Activated T-helper 1 cell treated with anti-CD3 and anti-CD28 coated beads, Interleukin-12 subunit alpha, Interleukin-12 subunit beta, Interleukin-2, Interleukin-4 antibody, amounts not matched to agents 30 ng/mL and 10 ng/mL and 1 ng/mL, durations not matched to agents 14 hours and 24 hours and 36 hours (primary cell): ENCODE results near the gene GJC2. TPM values are rescaled to one million over a fixed set of nuclear protein-coding genes. Genes with fewer than 3 reads are reported as not detected.
"Not testable (repeated sequence)": the region's sequence is repeated elsewhere in the genome, so short reads cannot be mapped to it uniquely, and the experiment has no call there.

Experiments
- DNase-seq: peaks from one replicate; pipeline ENCODE4 v3.0.0; 2021; ENCODE audit warnings: low spot score
- H3K27ac Mint-ChIP-seq: one replicate; pipeline ENCODE4 v1.8.0; 2021; ENCODE audit warnings: mild to moderate bottlenecking, mixed read lengths
- H3K27me3 Mint-ChIP-seq: one replicate; pipeline ENCODE4 v1.8.0; 2022; ENCODE audit warnings: mild to moderate bottlenecking, moderate library complexity, mixed read lengths; ENCODE audit not compliant: insufficient read depth
- H3K36me3 Mint-ChIP-seq: one replicate; pipeline ENCODE4 v1.8.0; 2021; ENCODE audit warnings: low read depth, mixed read lengths
- H3K4me1 Mint-ChIP-seq: one replicate; pipeline ENCODE4 v1.8.0; 2021; ENCODE audit warnings: low read depth, mixed read lengths
- H3K4me3 Mint-ChIP-seq: one replicate; pipeline ENCODE4 v1.8.0; 2021; ENCODE audit warnings: mild to moderate bottlenecking, moderate library complexity, mixed read lengths
- H3K9me3 Mint-ChIP-seq: one replicate; pipeline ENCODE4 v1.8.0; 2021; ENCODE audit warnings: mixed read lengths
- intact Hi-C: fragments of 100-400 bp; cut with micrococcal nuclease; formaldehyde crosslinking; loops from one replicate; pipeline ENCODE4 v1.15.1; 2024
- total RNA-seq: library from RNA; stranded (reverse); gene quantifications from 2 replicates; pipeline ENCODE4 v1.2.3, GENCODE V29; 2022

The GJC2 gene
- total RNA-seq, 1 donor from 2014 or later, result 0.93 TPM

DNA sequence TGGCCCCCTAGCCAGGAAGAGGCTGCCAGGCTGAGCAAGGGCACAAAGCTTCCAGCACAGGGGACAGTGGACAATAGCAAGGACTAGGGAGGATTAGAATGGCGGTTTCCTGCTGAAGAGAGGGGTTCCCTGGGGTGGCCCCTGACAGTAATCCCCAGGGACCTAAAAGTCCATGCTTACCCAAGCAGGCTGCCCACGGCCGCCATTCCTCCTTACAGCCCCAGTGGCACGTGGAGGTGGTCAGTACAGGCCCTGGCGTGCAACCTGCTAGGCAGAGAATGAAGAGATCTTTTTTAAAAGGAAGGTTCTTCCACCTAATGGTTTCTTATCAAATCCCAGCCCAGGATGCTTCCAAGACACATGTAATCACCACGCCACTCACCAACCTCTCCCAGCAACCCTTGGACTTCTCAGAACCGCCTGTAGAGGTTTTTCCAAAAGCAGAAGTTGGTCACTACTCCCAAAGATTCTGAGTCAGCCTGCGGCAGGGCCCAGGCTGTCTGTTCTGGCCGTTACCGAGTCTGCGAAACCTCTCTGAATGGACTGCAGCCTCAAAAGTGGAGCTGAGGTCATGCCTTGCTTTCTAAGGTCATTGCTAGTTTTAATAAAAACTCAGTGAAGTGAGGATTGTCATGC is 41.6 kb upstream of the GJC2 start:
- Mint-ChIP-seq H3K27me3 (peaks cover 3% of the 10 kb centered on the region), H3K9me3 (no peaks in the 10 kb centered on the region), H3K4me3 (peak overlapping the region; percentile 87), H3K4me1 (peaks cover 33% of the 10 kb centered on the region), H3K27ac (peak overlapping the region; percentile 89), H3K36me3 (peaks cover 7% of the 10 kb centered on the region)
- no peak for DNase-seq
- intact Hi-C loops, result loop anchor here (2.0 to 5.0 kb wide), 4 partner anchors 49 to 349 kb away; a partner anchor contains a TSS

DNA sequence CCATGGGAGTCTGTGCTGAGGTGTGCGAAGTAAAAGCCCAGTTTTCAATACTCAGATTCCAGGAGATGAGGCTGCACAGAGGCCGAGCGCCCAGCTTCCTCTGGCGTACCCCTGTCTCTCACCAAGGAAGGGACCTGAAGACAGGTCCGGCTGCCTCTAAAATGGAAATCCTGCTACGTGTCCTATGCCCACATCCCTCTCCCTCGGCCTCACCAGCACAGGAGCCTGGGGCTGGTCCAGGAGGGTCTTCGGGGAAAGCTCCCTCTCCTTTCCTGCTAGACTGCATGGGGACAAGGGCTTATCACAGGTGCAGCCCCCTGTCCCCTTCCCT is 41.0 kb upstream of the GJC2 start:
- Mint-ChIP-seq H3K27me3 (peaks cover 3% of the 10 kb centered on the region), H3K4me3 (peak overlapping the region; percentile 87), H3K9me3 (no peaks in the 10 kb centered on the region), H3K36me3 (peaks cover 7% of the 10 kb centered on the region), H3K27ac (peak overlapping the region; percentile 89), H3K4me1 (peaks cover 33% of the 10 kb centered on the region)
- DNase-seq, result no peak
- intact Hi-C loops, result loop anchor here (1.0 to 5.0 kb wide), 12 partner anchors 23 to 566 kb away; partner anchors contain the start of gene ARF1

DNA sequence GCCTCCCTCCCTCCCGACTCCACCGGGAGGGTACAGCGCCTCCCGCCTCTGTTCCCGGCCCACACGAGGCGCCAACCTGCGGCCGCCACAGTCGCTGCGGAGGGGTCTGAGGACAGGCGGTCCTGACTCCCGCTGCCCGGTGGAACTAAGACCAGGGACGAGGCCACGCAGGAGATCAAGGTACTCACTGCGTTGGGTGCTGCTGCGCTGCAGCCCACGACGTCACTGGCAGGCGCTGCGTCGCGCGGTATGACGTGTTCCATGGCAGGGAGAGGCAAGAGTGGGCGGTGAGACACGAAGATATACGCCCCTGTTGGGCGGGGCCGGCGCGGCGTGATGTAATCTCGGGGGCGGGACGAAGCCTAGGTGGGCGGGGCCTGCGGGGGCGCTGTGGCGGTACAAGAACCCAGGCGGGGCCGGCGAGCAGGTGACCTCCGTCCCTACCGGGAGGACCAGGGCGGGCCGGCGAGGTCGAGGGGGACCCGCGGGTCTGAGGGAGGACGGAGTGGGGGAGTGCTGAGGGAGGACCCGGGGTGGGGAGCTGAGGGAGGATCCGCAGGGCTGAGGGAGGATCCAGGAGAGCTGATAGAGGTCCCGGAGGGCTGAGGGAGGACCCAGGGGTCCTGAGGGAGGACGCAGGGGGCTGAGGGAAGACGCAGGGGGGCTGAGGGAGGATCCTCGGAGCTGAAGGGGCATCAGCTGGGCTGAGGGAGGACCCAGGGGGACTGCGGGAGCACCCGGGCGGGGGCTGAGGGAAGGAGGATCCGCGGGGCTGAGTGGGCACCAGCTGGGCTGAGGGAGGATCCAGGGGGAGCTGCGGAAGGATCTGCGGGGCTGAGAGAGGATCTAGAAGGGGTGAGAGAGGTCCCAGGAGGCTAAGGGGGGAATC is 40.4 kb upstream of the GJC2 start, which contains the start of gene MRPL55:
Gene MRPL55 (minus strand): TSS at position 227 of the 889 bp plus-strand sequence. CDS start 1,039 bp downstream, outside the sequence.
- peak; percentile 99 for DNase-seq
- H3K27ac Mint-ChIP-seq, result peak within 1 kb of the TSS; percentile 89

DNA sequence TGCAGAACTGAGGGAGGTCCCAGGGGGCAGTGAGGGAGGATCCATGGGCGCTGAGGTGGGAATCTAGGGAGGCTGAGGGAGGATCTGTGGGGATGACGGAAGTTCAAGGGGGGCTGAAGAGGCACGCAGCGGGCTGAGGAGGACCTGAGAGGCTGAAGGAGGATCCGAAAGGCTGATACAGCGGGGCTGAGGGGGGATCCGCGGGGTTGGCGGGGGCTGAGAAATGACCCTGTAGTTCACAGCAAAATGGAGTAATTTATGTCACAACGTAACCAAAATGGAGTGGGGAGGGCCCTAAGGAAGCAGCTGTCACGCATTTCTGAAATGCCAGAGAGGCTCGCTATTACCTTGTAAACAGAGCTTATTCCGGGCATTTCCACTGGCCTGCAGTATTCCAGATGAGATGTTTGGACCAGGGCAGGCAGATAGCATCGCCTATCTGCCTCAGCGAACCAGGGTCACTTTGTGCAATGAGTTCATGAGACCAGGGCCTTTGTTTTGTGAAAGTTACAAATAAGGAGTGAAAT is 39.7 kb upstream of the GJC2 start:
- peaks cover 3% of the 10 kb centered on the region for H3K27me3 Mint-ChIP-seq
- no peaks in the 10 kb centered on the region for H3K9me3 Mint-ChIP-seq
- intact Hi-C loops, result loop anchor here (1.0 to 5.0 kb wide), 12 partner anchors 21 to 568 kb away; partner anchors contain the start of gene ARF1
- peaks cover 24% of the 10 kb centered on the region for H3K4me1 Mint-ChIP-seq
- peak overlapping the region; percentile 87 for H3K4me3 Mint-ChIP-seq
- peaks cover 7% of the 10 kb centered on the region for H3K36me3 Mint-ChIP-seq
- peak overlapping the region; percentile 89 for H3K27ac Mint-ChIP-seq
- no peak for DNase-seq

More for the DNA sequence above, 40.4 kb upstream of the GJC2 start, which contains the start of gene MRPL55:
- intact Hi-C loops, result loop anchor here (1.0 to 5.0 kb wide), 12 partner anchors 22 to 567 kb away; partner anchors contain the start of gene ARF1
- Mint-ChIP-seq H3K36me3 (peaks cover 7% of the 10 kb centered on the region), H3K4me1 (peaks cover 28% of the 10 kb centered on the region), H3K4me3 (peak within 1 kb of the TSS; percentile 87), H3K9me3 (no peaks in the 10 kb centered on the region), H3K27me3 (peaks cover 3% of the 10 kb centered on the region)

DNA sequence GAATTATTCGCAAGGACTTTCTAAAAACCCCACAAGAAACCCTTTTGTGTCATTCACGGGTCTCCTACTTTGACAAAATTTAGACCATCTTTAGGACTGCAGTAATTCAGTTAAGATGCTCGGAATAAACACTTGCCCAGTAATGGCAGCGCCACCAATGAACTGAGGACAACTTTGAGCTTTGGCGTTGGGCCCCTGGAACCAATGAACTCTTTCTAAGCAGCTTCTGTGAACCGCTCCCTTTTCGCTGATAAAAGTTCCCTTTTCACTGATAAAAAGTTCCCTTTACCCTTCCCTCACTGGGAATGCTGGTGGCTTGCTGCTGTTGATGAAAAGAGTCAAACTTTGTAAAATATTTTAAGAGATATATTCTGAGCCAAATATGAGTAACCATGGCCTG is 39.2 kb upstream of the GJC2 start:
- peaks cover 24% of the 10 kb centered on the region for H3K4me1 Mint-ChIP-seq
- H3K27ac Mint-ChIP-seq, result no peak overlapping the region
- peaks cover 7% of the 10 kb centered on the region for H3K36me3 Mint-ChIP-seq
- peaks cover 3% of the 10 kb centered on the region for H3K27me3 Mint-ChIP-seq
- peak overlapping the region; percentile 1 for H3K4me3 Mint-ChIP-seq
- H3K9me3 Mint-ChIP-seq, result no peaks in the 10 kb centered on the region
- no peak for DNase-seq
- intact Hi-C loops, result no loop called here

DNA sequence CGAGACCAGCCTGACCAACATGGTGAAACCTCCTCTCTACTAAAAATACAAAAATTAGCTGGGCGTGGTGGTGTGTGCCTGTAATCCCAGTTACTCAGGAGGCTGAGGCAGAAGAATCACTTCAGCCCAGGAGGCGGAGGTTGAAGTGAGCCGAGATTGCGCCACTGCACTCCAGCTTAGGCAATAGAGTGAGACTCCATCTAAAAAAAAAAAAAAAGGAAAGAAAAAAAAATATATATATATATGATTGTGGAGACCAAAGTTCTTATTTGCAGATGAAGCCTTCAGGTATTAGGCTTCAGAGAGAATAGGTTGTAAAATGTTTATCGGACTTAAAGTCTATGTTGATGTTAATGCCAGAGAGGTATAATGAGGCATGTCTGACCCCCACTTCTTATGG is 38.4 kb upstream of the GJC2 start:
- not testable (repeated sequence) for H3K4me3 Mint-ChIP-seq

DNA sequence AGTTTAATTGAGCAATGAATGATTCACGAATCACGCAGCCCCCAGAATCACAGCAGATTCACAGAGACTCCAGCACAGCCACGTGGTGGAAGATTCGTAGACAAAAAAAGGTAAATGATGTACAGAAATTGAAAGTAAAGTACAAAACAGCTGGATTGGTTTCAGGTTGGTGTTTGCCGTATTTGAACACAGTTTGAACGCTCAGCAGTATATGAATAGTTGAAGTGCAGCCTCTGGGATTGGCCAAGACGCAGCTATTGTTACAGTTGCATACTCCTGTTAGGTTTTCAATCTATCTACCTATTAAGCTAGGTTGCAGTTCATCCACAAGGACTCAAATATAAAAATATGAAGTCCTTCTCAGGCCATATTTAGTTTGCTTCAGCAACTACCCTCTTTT is 37.6 kb upstream of the GJC2 start:
- H3K27ac Mint-ChIP-seq, result no peak overlapping the region
- H3K27me3 Mint-ChIP-seq, result peaks cover 3% of the 10 kb centered on the region
- no peak for DNase-seq
- H3K4me3 Mint-ChIP-seq, result no peak overlapping the region
- no peaks in the 10 kb centered on the region for H3K36me3 Mint-ChIP-seq
- peaks cover 3% of the 10 kb centered on the region for H3K9me3 Mint-ChIP-seq
- intact Hi-C loops, result no loop called here
- peaks cover 24% of the 10 kb centered on the region for H3K4me1 Mint-ChIP-seq

More for the DNA sequence above, 38.4 kb upstream of the GJC2 start:
- DNase-seq, intact Hi-C loops, H3K9me3 Mint-ChIP-seq, H3K27me3 Mint-ChIP-seq, H3K36me3 Mint-ChIP-seq, H3K27ac Mint-ChIP-seq: not testable (repeated sequence)
- H3K4me1 Mint-ChIP-seq, result peaks cover 24% of the 10 kb centered on the region

DNA sequence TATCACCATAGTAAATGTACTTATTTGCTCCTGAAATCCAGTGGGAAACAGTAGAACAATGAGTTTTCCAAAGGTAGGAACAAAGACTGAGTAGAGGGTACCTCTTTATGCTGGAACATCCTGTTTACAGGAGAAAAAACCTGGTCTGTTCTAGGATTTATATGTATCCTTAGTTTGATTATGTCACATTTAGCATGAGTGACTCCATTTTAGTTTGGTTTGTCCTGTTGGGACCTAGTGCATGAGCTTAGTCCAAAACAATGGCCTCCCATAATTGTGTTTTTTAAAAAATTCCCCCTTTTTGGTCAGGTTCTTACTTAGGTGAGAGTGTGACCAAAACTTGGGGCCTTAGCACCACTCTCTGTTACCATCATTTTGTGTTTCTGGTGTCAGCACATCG is 37.1 kb upstream of the GJC2 start:
- H3K4me3 Mint-ChIP-seq, result no peak overlapping the region
- no peak overlapping the region for H3K27ac Mint-ChIP-seq
- peaks cover 20% of the 10 kb centered on the region for H3K4me1 Mint-ChIP-seq
- peaks cover 3% of the 10 kb centered on the region for H3K27me3 Mint-ChIP-seq
- H3K9me3 Mint-ChIP-seq, result peaks cover 3% of the 10 kb centered on the region
- no peaks in the 10 kb centered on the region for H3K36me3 Mint-ChIP-seq
- no peak for DNase-seq
- intact Hi-C loops, result no loop called here

DNA sequence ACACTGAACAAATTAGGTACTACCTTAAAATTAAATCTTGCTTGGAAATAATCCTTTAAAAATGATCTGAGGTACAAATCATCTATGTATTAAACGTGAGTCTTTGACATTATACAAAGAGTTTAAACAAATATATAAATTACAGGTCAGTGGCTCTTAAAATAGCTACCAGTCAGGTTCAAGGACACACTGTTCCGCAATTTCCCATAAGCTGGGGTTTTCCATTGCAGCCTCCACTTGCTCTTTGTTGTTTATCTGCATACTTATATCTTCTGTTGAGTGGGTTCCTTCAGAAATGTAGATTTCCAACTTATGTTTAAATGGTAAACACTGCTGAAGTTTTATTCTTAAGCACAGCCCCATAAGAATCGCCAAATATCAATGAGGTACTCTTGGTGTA is 34.9 kb upstream of the GJC2 start:
- H3K27ac Mint-ChIP-seq, result no peak overlapping the region
- H3K27me3 Mint-ChIP-seq, result peaks cover 3% of the 10 kb centered on the region
- intact Hi-C loops, result no loop called here
- H3K4me3 Mint-ChIP-seq, result no peak overlapping the region
- peaks cover 8% of the 10 kb centered on the region for H3K9me3 Mint-ChIP-seq
- no peak for DNase-seq
- H3K4me1 Mint-ChIP-seq, result peaks cover 5% of the 10 kb centered on the region
- H3K36me3 Mint-ChIP-seq, result peaks cover 4% of the 10 kb centered on the region

DNA sequence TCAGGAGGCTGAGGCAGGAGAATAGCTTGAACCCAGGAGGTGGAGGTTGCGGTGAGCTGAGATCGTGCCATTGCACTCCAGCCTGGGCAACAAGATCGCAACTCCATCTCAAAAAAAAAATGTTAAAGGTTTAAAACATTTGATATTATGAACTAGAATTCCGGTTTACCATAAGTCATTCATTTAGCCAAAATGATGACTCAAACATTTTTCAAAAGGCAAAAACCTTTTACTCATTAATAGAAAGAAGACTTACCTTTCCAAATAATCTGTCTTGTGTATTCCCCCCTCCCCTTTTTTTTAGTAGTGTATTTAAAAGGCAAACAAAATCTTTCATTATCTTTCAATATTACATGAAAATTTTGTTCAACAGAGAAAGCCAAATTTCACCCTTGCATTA is 32.4 kb upstream of the GJC2 start:
- intact Hi-C loops, result no loop called here

DNA sequence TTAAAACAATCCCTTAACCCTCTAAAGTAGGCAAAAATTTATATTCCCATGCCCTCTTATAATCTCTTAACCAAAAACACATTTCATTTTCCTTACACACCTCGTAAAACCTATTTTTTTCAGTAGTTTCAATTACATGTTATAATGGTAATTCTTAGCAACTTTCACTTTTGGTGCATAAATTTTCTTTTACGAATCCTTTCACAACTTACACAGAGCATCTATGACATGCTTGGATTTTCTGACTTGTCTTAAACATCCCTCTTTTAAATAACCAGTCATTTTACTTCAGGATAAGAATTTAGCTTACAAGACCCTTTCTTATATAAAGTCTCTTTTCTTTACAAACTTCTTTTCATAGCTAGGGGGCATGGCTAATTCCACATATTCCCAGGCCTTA is 31.7 kb upstream of the GJC2 start:
- intact Hi-C loops, result no loop called here
- Mint-ChIP-seq H3K27ac (no peak overlapping the region), H3K9me3 (peaks cover 8% of the 10 kb centered on the region), H3K4me1 (no peaks in the 10 kb centered on the region), H3K27me3 (peaks cover 2% of the 10 kb centered on the region), H3K36me3 (peaks cover 4% of the 10 kb centered on the region), H3K4me3 (no peak overlapping the region)
- DNase-seq, result no peak

More for the DNA sequence above, 32.4 kb upstream of the GJC2 start:
- no peak for DNase-seq
- Mint-ChIP-seq H3K27ac (no peak overlapping the region), H3K9me3 (peaks cover 8% of the 10 kb centered on the region), H3K36me3 (peaks cover 4% of the 10 kb centered on the region), H3K27me3 (peaks cover 1% of the 10 kb centered on the region), H3K4me3 (no peak overlapping the region), H3K4me1 (no peaks in the 10 kb centered on the region)

DNA sequence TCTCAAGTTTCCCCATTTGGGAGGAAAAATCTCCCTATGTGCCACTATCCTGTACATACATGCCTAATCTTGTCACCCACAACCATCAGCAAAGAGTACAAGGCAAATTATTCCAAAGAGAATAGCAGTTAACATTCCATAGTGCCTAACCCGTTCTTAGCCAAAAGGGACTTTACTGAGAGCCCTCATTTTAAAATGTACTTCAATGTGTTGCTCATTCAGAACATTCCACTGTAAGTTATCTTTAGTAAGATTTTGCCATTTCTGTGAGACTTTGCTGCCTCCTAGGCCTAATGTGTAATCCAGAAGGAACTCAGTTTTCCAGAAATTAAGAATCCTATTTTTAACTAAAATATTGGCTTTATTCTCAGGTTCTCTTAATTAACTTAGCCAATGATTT is 29.4 kb upstream of the GJC2 start:
- intact Hi-C loops, result no loop called here
- Mint-ChIP-seq H3K4me1 (peaks cover 5% of the 10 kb centered on the region), H3K27me3 (peaks cover 2% of the 10 kb centered on the region), H3K27ac (no peak overlapping the region), H3K4me3 (no peak overlapping the region), H3K36me3 (peaks cover 4% of the 10 kb centered on the region), H3K9me3 (peaks cover 8% of the 10 kb centered on the region)
- DNase-seq, result no peak
